ENCODE results near the gene CLSTN1. TPM values are rescaled to one million over a fixed set of nuclear protein-coding genes. Genes with fewer than 3 reads are reported as not detected.

Gene CLSTN1
- total and polyA plus RNA-seq, 2 of the 13 experiments (the other 11 are each of a cell fraction or from before 2014, with no cell fraction given): 19.7 to 29.8 TPM

DNA sequence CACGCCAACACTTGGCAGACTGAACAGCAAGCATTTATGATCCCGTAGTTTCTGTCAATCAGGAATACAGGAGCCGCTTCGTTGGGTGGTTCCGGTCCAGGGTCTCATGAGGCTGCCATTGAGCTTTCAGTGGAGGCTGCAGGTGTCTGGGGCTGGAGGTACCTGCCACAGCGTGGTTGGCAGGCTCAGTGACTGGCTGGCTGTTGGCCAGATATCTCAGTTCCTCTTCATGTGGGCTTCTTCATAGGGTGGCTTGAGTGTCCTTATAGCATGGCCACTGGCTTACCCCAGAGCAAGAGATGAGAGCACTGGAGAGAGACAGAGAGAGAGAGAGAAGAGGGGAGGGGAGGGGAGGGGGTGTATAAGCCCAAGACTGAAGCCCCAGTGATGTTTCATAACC is 142.9 kb downstream of the CLSTN1 start:
- H3K79me2 ChIP-seq (ENCODE audit: insufficient read depth, low read length): no peaks in the 10 kb centered on the region
- no peaks in the 10 kb centered on the region for H4K20me1 ChIP-seq (ENCODE audit: insufficient read depth, low read length)
- no peak overlapping the region for H3K9ac ChIP-seq (ENCODE audit: insufficient read depth, low read depth, low read length)
- H3K27me3 ChIP-seq (ENCODE audit: control insufficient read depth in 1 of 2, insufficient read depth in 2 of 2, low read length in 2 of 2): no peaks in the 10 kb centered on the region
- intact Hi-C loops (cut with micrococcal nuclease; ENCODE audit: unreplicated experiment): no loop called here
- BruUV-seq (replicated peaks): no TSS peak
- H3K4me3 ChIP-seq (replicated peaks in 1 of 3; ENCODE audit: insufficient read depth in 1 of 3, low read depth in 2 of 3, low read length in 3 of 3): no peak overlapping the region
- H3K4me1 ChIP-seq (ENCODE audit: insufficient read depth, low read length): peaks cover 12% of the 10 kb centered on the region; the same call in 1 of the 2 replicates
- H2AFZ ChIP-seq (ENCODE audit: low read length): no peak overlapping the region
- FAIRE-seq (no peak), ATAC-seq (no peak), DNase-seq (ENCODE audit: low spot score) (no peak)
- TF ChIP-seq SMYD3 (CRISPR knock-in tag; IDR thresholded peaks at IDR 0.05) (no peak), ZEB1 (IDR thresholded peaks at IDR 0.05; ENCODE audit: insufficient replicate concordance, low read depth) (no peak), ZFP37 (CRISPR knock-in tag; IDR thresholded peaks at IDR 0.05; ENCODE audit: borderline replicate concordance) (no peak), RARA (CRISPR knock-in tag; IDR thresholded peaks at IDR 0.05) (no peak), ZBTB8A (CRISPR knock-in tag; IDR thresholded peaks at IDR 0.05; ENCODE audit: borderline replicate concordance, low read depth) (no peak), ZNF598 (CRISPR knock-in tag; IDR thresholded peaks at IDR 0.05; ENCODE audit: borderline replicate concordance) (no peak), ETV6 (CRISPR knock-in tag; conservative IDR thresholded peaks at IDR 0.05) (no peak), ZNF577 (CRISPR knock-in tag; IDR thresholded peaks at IDR 0.05; ENCODE audit: borderline replicate concordance, low read depth) (no peak), ZNF180 (CRISPR knock-in tag; IDR thresholded peaks at IDR 0.05; ENCODE audit: borderline replicate concordance, low read depth) (no peak), ZNF709 (CRISPR knock-in tag; IDR thresholded peaks at IDR 0.05) (no peak), RFXANK (CRISPR knock-in tag; IDR thresholded peaks at IDR 0.05) (no peak), ZNF569 (CRISPR knock-in tag; IDR thresholded peaks at IDR 0.05; ENCODE audit: borderline replicate concordance) (no peak), SIX4 (CRISPR knock-in tag; IDR thresholded peaks at IDR 0.05) (no peak)
- TF ChIP-seq, protein P1, sequence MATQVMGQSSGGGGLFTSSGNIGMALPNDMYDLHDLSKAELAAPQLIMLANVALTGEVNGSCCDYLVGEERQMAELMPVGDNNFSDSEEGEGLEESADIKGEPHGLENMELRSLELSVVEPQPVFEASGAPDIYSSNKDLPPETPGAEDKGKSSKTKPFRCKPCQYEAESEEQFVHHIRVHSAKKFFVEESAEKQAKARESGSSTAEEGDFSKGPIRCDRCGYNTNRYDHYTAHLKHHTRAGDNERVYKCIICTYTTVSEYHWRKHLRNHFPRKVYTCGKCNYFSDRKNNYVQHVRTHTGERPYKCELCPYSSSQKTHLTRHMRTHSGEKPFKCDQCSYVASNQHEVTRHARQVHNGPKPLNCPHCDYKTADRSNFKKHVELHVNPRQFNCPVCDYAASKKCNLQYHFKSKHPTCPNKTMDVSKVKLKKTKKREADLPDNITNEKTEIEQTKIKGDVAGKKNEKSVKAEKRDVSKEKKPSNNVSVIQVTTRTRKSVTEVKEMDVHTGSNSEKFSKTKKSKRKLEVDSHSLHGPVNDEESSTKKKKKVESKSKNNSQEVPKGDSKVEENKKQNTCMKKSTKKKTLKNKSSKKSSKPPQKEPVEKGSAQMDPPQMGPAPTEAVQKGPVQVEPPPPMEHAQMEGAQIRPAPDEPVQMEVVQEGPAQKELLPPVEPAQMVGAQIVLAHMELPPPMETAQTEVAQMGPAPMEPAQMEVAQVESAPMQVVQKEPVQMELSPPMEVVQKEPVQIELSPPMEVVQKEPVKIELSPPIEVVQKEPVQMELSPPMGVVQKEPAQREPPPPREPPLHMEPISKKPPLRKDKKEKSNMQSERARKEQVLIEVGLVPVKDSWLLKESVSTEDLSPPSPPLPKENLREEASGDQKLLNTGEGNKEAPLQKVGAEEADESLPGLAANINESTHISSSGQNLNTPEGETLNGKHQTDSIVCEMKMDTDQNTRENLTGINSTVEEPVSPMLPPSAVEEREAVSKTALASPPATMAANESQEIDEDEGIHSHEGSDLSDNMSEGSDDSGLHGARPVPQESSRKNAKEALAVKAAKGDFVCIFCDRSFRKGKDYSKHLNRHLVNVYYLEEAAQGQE (IDR thresholded peaks at IDR 0.05; ENCODE audit: borderline replicate concordance in 1 of 2, low read depth in 1 of 2, low read length in 2 of 2): no peak
- TF ChIP-seq, protein P2, sequence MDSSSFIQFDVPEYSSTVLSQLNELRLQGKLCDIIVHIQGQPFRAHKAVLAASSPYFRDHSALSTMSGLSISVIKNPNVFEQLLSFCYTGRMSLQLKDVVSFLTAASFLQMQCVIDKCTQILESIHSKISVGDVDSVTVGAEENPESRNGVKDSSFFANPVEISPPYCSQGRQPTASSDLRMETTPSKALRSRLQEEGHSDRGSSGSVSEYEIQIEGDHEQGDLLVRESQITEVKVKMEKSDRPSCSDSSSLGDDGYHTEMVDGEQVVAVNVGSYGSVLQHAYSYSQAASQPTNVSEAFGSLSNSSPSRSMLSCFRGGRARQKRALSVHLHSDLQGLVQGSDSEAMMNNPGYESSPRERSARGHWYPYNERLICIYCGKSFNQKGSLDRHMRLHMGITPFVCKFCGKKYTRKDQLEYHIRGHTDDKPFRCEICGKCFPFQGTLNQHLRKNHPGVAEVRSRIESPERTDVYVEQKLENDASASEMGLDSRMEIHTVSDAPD (CRISPR knock-in tag; IDR thresholded peaks at IDR 0.05): no peak
- TF ChIP-seq, protein P3, sequence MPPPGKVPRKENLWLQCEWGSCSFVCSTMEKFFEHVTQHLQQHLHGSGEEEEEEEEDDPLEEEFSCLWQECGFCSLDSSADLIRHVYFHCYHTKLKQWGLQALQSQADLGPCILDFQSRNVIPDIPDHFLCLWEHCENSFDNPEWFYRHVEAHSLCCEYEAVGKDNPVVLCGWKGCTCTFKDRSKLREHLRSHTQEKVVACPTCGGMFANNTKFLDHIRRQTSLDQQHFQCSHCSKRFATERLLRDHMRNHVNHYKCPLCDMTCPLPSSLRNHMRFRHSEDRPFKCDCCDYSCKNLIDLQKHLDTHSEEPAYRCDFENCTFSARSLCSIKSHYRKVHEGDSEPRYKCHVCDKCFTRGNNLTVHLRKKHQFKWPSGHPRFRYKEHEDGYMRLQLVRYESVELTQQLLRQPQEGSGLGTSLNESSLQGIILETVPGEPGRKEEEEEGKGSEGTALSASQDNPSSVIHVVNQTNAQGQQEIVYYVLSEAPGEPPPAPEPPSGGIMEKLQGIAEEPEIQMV (CRISPR knock-in tag; IDR thresholded peaks at IDR 0.05; ENCODE audit: low read depth): no peak
- no peaks in the 10 kb centered on the region for H3K9me3 ChIP-seq (ENCODE audit: low read length)
- in situ Hi-C loops (cut with HindIII; ENCODE audit: extremely low pct_ligation_motif_present, low pct_unique_long_range_greater_than_20kb): no loop called here
- no peak overlapping the region for H3K27ac ChIP-seq (ENCODE audit: extremely low read length, insufficient read depth, low read length)
- POLR2A ChIA-PET: interaction anchor here (1.2 kb wide), 1 partner anchor 37 kb away, joined by 4 read pairs; no protein-coding TSS in a partner anchor
- 92% methylated on average over 6 of the region's 6 CpGs for WGBS (ENCODE audit: low lambda C conversion rate)
- CTCF ChIA-PET (ENCODE audit: low intra/inter-chr PET ratio, low total read pairs): no interaction called here
- H3K4me2 ChIP-seq (ENCODE audit: low read depth, low read length): no peak overlapping the region
- H3K36me3 ChIP-seq (replicated peaks in 1 of 2; ENCODE audit: control insufficient read depth in 1 of 2, insufficient read depth in 2 of 2, low read length in 2 of 2): no peaks in the 10 kb centered on the region

Data from HepG2 (cell line).